ENCODE data around the gene EPS15.

- TF ChIP-seq CTCF (IDR thresholded peaks at IDR 0.05) (no peak), POLR2A (IDR thresholded peaks at IDR 0.05) (no peak), POLR2AphosphoS5 (IDR thresholded peaks at IDR 0.05) (no peak)
Observed at GRCh38 chr1:51345300-51345687, 173.8 kb downstream of the EPS15 start.
